ENCODE data around the gene AMN. TPM values are rescaled to one million over a fixed set of nuclear protein-coding genes. Genes with fewer than 3 reads are reported as not detected.

The AMN gene
- total and polyA plus RNA-seq, 8 donors: 1.3 to 781 (median 13.8) TPM

DNA sequence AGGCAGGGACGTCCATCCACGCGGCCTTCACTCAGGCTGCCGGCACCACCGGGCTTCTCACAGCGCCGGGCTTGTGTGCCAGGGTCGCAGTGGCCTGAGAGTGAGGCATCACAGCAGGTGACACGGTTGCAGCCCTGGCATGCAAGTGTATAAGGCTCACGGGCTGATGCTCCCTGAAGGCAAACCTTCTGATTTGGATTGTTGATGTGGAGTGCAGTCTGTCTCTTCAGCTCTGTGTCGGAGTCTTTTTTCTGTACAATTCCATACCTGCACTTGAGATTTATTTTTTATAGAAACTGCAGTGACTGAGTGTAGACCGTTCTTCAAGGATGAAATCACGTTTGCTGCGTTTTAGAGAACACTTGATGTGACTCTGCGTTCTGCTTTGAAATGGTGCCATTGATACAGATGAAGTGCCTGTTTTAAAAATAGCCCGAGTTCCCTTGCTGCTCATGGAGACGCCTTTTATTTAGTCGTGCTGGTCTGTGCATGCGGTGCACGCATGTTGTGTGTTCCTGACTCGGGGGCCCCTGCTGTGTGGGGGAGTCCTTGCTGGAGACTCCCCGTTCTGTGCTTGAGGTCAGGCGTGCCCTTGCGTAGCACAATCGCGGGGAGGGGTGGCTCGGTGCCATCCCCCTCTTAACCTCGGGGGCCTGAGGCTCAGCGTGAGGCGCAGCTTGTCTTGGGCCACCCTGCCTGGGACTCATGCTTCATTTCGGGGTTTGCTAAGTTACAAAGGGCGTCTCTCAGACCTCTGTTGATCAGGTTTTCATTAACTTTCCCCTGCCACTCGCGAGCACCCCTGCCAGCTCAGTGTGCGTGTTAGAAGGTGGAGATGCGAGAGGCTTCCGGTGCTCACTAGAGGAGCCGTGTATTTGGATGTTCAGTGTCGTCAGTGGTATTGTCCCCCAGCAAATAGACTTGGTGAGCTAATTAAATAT is 21.6 kb upstream of the AMN start:
- H3K27me3 ChIP-seq: no peaks in the 10 kb centered on the region
- peak overlapping the region in 1 of 5 donors; percentile 16 for H3K27ac ChIP-seq
- H3K4me1 ChIP-seq: no peaks in the 10 kb centered on the region
- H3K9me3 ChIP-seq: no peaks in the 10 kb centered on the region
- intact Hi-C loops (cut with DNase I; ENCODE audit: low total_unique reads): no loop called here
- no peak for DNase-seq
- TF ChIP-seq POLR2A (IDR thresholded peaks at IDR 0.05) (no peak), EP300 (IDR thresholded peaks at IDR 0.05) (no peak), POLR2AphosphoS5 (IDR thresholded peaks at IDR 0.05) (no peak)
- TF ChIP-seq, protein P1, sequence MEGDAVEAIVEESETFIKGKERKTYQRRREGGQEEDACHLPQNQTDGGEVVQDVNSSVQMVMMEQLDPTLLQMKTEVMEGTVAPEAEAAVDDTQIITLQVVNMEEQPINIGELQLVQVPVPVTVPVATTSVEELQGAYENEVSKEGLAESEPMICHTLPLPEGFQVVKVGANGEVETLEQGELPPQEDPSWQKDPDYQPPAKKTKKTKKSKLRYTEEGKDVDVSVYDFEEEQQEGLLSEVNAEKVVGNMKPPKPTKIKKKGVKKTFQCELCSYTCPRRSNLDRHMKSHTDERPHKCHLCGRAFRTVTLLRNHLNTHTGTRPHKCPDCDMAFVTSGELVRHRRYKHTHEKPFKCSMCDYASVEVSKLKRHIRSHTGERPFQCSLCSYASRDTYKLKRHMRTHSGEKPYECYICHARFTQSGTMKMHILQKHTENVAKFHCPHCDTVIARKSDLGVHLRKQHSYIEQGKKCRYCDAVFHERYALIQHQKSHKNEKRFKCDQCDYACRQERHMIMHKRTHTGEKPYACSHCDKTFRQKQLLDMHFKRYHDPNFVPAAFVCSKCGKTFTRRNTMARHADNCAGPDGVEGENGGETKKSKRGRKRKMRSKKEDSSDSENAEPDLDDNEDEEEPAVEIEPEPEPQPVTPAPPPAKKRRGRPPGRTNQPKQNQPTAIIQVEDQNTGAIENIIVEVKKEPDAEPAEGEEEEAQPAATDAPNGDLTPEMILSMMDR (IDR thresholded peaks at IDR 0.05): no peak
- no peak overlapping the region for H3K4me3 ChIP-seq
- H3K36me3 ChIP-seq: peaks cover 19 to 64% (median 61%) of the 10 kb centered on the region in 4 donors
- WGBS, 5 donors: 85 to 90% (median 86%) methylated on average over 29 to 39 of the region's 39 CpGs

DNA sequence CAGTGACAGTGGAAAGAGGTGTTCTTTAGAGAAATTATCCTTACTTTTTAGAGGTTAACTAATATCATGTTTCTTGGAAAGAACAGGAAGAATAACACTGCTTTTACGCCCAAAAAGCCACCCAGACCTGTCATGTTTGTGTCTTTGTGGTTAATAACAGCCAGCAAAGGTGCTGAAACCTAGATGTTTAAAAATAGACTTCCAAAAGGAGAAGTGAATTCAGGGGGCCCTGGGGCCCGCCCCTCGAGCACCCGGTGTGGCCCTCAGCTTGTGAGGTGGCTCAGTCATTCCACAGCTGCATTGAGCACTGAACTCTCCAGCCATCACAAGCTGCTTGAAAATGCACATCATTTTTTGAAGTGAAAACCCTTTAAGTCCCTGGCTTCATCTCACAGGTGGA is 20.8 kb upstream of the AMN start:
- Histone ChIP-seq H3K36me3 (peaks cover 19 to 66% (median 65%) of the 10 kb centered on the region in 4 donors), H3K27ac (peak overlapping the region in 1 of 5 donors; percentile 32), H3K4me3 (no peak overlapping the region), H3K9me3 (no peaks in the 10 kb centered on the region), H3K4me1 (no peaks in the 10 kb centered on the region), H3K27me3 (no peaks in the 10 kb centered on the region)
- TF ChIP-seq POLR2AphosphoS5 (IDR thresholded peaks at IDR 0.05) (no peak), EP300 (IDR thresholded peaks at IDR 0.05) (no peak), POLR2A (IDR thresholded peaks at IDR 0.05) (no peak)
- TF ChIP-seq, protein P1 (IDR thresholded peaks at IDR 0.05): no peak
- 80 to 92% (median 87%) methylated on average over 4 of the region's 4 CpGs for WGBS, 5 donors
- intact Hi-C loops (cut with DNase I; ENCODE audit: low total_unique reads): no loop called here
- DNase-seq: no peak

DNA sequence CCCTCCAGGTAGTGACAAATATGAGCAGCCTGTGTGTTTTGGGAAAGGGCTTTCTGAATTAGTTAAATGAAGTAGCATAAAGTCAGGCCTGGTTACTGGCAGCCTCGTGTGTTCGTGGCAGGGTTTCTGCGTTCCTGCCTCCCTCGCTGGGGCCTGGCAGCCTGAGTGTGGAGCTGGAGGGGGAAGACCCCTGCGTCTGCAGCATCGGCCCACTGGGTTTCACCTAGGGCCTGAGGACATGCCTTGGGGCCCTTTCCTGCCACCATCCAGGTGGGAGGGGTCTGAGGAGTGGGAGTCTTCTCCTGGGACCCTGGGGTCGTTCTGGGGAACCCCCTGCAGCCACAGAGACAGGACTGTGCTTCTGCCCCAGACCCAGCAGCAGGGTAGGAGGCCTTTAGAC is 20.4 kb upstream of the AMN start:
- H3K4me1 ChIP-seq: no peaks in the 10 kb centered on the region
- no peaks in the 10 kb centered on the region for H3K27me3 ChIP-seq
- peak overlapping the region in 1 of 5 donors; percentile 32 for H3K27ac ChIP-seq
- H3K4me3 ChIP-seq: no peak overlapping the region
- no peak for DNase-seq
- peaks cover 19 to 71% (median 69%) of the 10 kb centered on the region in 4 donors for H3K36me3 ChIP-seq
- TF ChIP-seq, protein P1 (IDR thresholded peaks at IDR 0.05): no peak
- TF ChIP-seq POLR2A (IDR thresholded peaks at IDR 0.05) (no peak), EP300 (IDR thresholded peaks at IDR 0.05) (no peak), POLR2AphosphoS5 (IDR thresholded peaks at IDR 0.05) (no peak)
- H3K9me3 ChIP-seq: no peaks in the 10 kb centered on the region
- 86 to 90% (median 89%) methylated on average over 7 of the region's 7 CpGs for WGBS, 5 donors
- intact Hi-C loops (cut with DNase I; ENCODE audit: low total_unique reads): no loop called here

DNA sequence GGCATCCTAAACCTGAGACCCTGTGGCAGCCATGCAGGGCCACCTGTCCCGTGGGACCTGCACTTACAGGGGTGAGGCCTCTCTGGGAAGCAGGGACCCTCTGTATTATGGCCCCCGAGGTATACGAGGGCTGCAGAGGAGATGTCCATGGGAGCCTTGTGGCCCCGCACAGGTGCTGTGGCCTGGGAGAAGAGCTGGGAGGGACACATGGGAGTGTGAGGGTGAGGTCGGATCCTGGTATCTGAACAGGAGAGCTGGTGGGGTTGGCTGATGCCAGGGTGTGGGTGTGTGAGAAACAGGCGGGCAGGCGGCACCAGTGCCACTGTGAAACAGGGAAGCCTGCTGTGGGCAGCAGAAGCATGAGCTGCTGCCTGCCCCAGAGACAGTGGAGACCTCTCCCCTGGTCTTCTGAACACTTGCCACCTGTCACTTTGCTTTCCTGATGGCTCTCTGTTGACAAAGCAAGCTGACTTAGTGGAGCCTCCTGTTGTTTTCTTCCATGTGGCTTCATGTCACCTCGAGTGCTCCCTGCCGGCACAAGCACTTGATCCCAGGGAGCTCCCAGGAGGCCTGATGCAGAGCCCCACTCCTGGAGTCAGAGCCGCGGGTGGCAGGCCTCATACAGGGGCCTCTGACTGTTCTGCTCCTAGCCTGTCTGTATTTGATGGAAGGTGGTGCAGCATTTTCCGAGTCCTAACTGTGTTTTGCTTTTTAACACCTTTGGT is 19.8 kb upstream of the AMN start:
- Histone ChIP-seq H3K27me3 (no peaks in the 10 kb centered on the region), H3K27ac (peak overlapping the region in 1 of 5 donors; percentile 32), H3K36me3 (peaks cover 19 to 71% (median 70%) of the 10 kb centered on the region in 4 donors), H3K4me1 (no peaks in the 10 kb centered on the region), H3K9me3 (no peaks in the 10 kb centered on the region), H3K4me3 (no peak overlapping the region)
- intact Hi-C loops (cut with DNase I; ENCODE audit: low total_unique reads): no loop called here
- TF ChIP-seq POLR2AphosphoS5 (IDR thresholded peaks at IDR 0.05): no peak
- TF ChIP-seq, protein P1 (IDR thresholded peaks at IDR 0.05): no peak
- no peak for DNase-seq
- 86 to 94% (median 91%) methylated on average over 11 to 12 of the region's 12 CpGs for WGBS, 5 donors
